H9 (cell line): ENCODE results near the gene FKTN. TPM values are rescaled to one million over a fixed set of nuclear protein-coding genes. Genes with fewer than 3 reads are reported as not detected.
"Not testable (repeated sequence)": the region's sequence is repeated elsewhere in the genome, so short reads cannot be mapped to it uniquely, and the experiment has no call there.

Source experiments
- DNase-seq: peaks from one replicate; pipeline ENCODE4 v3.0.0-alpha.2; 2017
- H2AFZ ChIP-seq: one replicate; pipeline ENCODE4 v1.6.1; 2013; ENCODE audit warnings: mild to moderate bottlenecking, low read length, control low read depth, moderate library complexity
- H2AK5ac ChIP-seq: 2 replicates; pipeline ENCODE4 v1.6.1; 2013; ENCODE audit warnings: low read length, control low read depth, mixed read lengths; ENCODE audit not compliant: insufficient read length
- H2BK120ac ChIP-seq: one replicate; pipeline ENCODE4 v1.6.1; 2013; ENCODE audit warnings: low read depth, mild to moderate bottlenecking, low read length, control low read depth, inconsistent platforms; ENCODE audit not compliant: poor library complexity, severe bottlenecking
- H2BK12ac ChIP-seq: 2 replicates; pipeline ENCODE4 v1.6.1; 2013; ENCODE audit warnings: low read length, control low read depth, mixed read lengths, low read depth; ENCODE audit not compliant: insufficient read length
- H2BK15ac ChIP-seq: 2 replicates; pipeline ENCODE4 v1.6.1; 2013; ENCODE audit warnings: low read depth, low read length, control low read depth
- H2BK20ac ChIP-seq: one replicate; pipeline ENCODE4 v1.6.1; 2013; ENCODE audit warnings: low read depth, mild to moderate bottlenecking, low read length, control low read depth, inconsistent platforms; ENCODE audit not compliant: poor library complexity, severe bottlenecking
- H2BK5ac ChIP-seq: 2 replicates; pipeline ENCODE4 v1.6.1; 2013; ENCODE audit warnings: low read length, control low read depth, mixed read lengths; ENCODE audit not compliant: insufficient read length
- H3K14ac ChIP-seq: 2 replicates; pipeline ENCODE4 v1.6.1; 2013; ENCODE audit warnings: low read length, control low read depth; ENCODE audit not compliant: insufficient read depth
- H3K18ac ChIP-seq: 2 replicates; pipeline ENCODE4 v1.6.1; 2013; ENCODE audit warnings: low read depth, mild to moderate bottlenecking, mixed read lengths, low read length, control low read depth; ENCODE audit not compliant: insufficient read length
- H3K23ac ChIP-seq: 2 replicates; pipeline ENCODE4 v1.6.1; 2013; ENCODE audit warnings: low read length, control low read depth, mixed read lengths, low read depth; ENCODE audit not compliant: insufficient read length
- H3K23me2 ChIP-seq: 2 replicates; pipeline ENCODE4 v1.6.1; 2013; ENCODE audit warnings: low read depth, mild to moderate bottlenecking, mixed read lengths, low read length, control low read depth; ENCODE audit not compliant: insufficient read length, poor library complexity, severe bottlenecking
- H3K27ac ChIP-seq: 2 replicates; pipeline ENCODE4 v1.5.1; 2013; ENCODE audit warnings: low read length, control low read depth, mixed read lengths, low read depth; ENCODE audit not compliant: insufficient read length
- H3K27me3 ChIP-seq: 2 replicates; pipeline ENCODE4 v1.6.1; 2013; ENCODE audit warnings: low read length, control low read depth, inconsistent platforms; ENCODE audit not compliant: insufficient read depth
- H3K4ac ChIP-seq: 2 replicates; pipeline ENCODE4 v1.6.1; 2013; ENCODE audit warnings: low read depth, mild to moderate bottlenecking, control low read depth, inconsistent platforms, low read length, moderate library complexity
- H3K4me1 ChIP-seq: 2 replicates; pipeline ENCODE4 v1.6.1; 2013; ENCODE audit warnings: low read length, control low read depth, inconsistent platforms; ENCODE audit not compliant: insufficient read depth
- H3K4me2 ChIP-seq: 2 replicates; pipeline ENCODE4 v1.6.1; 2013; ENCODE audit warnings: low read length, control low read depth, mixed read lengths; ENCODE audit not compliant: insufficient read length, insufficient read depth
- H3K56ac ChIP-seq: 2 replicates; pipeline ENCODE4 v1.6.1; 2013; ENCODE audit warnings: low read depth, mild to moderate bottlenecking, mixed read lengths, low read length, control low read depth; ENCODE audit not compliant: insufficient read length
- H3K79me1 ChIP-seq: 2 replicates; pipeline ENCODE4 v1.6.1; 2013; ENCODE audit warnings: low read depth, mild to moderate bottlenecking, moderate library complexity, low read length, control low read depth, inconsistent platforms; ENCODE audit not compliant: insufficient read depth, poor library complexity, severe bottlenecking
- H3K79me2 ChIP-seq: 2 replicates; pipeline ENCODE4 v1.6.1; 2013; ENCODE audit warnings: low read length, control low read depth, inconsistent platforms; ENCODE audit not compliant: insufficient read depth
- H3K9ac ChIP-seq: 2 replicates; pipeline ENCODE4 v1.6.1; 2013; ENCODE audit warnings: low read length, control low read depth, mixed read lengths; ENCODE audit not compliant: insufficient read length; ENCODE audit errors: extremely low read depth
- H3K9me3 ChIP-seq: one replicate; pipeline ENCODE4 v1.6.1; 2013; ENCODE audit warnings: low read depth, low read length, inconsistent platforms; ENCODE audit not compliant: control insufficient read depth
- H3T11ph ChIP-seq: one replicate; pipeline ENCODE4 v1.6.1; 2013; ENCODE audit warnings: mild to moderate bottlenecking, low read length, control low read depth, inconsistent platforms
- H4K20me1 ChIP-seq: one replicate; pipeline ENCODE4 v1.6.1; 2013; ENCODE audit not compliant: control insufficient read depth, insufficient read length, insufficient read depth
- H4K5ac ChIP-seq: 2 replicates; pipeline ENCODE4 v1.6.1; 2013; ENCODE audit warnings: low read depth, mild to moderate bottlenecking, mixed read lengths, low read length, control low read depth; ENCODE audit not compliant: insufficient read length
- H4K8ac ChIP-seq: replicated peaks from 2 replicates; pipeline ENCODE4 v1.6.1; 2013; ENCODE audit warnings: low read length, control low read depth, mixed read lengths, low read depth; ENCODE audit not compliant: insufficient read length
- H4K91ac ChIP-seq: 2 replicates; pipeline ENCODE4 v1.6.1; 2013; ENCODE audit warnings: low read depth, mild to moderate bottlenecking, moderate library complexity, mixed read lengths, low read length, control low read depth; ENCODE audit not compliant: insufficient read length
- H3K27ac Mint-ChIP-seq, 3 experiments: 2 replicates in 2 of 3; 3 replicates in 1 of 3; pipeline ENCODE4 v1.8.0; 2020 to 2021; ENCODE audit warnings: mixed read lengths in 3 of 3, mild to moderate bottlenecking in 1 of 3, moderate library complexity in 1 of 3
- H3K27me3 Mint-ChIP-seq: 2 replicates; pipeline ENCODE4 v1.8.0; 2021; ENCODE audit warnings: low read depth, mild to moderate bottlenecking, moderate library complexity, mixed read lengths
- H3K36me3 Mint-ChIP-seq, 3 experiments: 2 replicates in 2 of 3; 3 replicates in 1 of 3; pipeline ENCODE4 v1.8.0; 2020 to 2021; ENCODE audit warnings: low read depth in 3 of 3, mixed read lengths in 3 of 3; ENCODE audit not compliant: insufficient read depth in 1 of 3
- H3K4me1 Mint-ChIP-seq, 2 experiments: 2 replicates each; pipeline ENCODE4 v1.8.0; 2020; ENCODE audit warnings: mixed read lengths in 2 of 2
- H3K4me3 Mint-ChIP-seq, 2 experiments: 2 replicates in 1 of 2; 3 replicates in 1 of 2; pipeline ENCODE4 v1.8.0; 2020 to 2021; ENCODE audit warnings: mild to moderate bottlenecking in 2 of 2, mixed read lengths in 2 of 2, moderate library complexity in 1 of 2
- H3K9me3 Mint-ChIP-seq, 2 experiments: 2 replicates in 1 of 2; 3 replicates in 1 of 2; pipeline ENCODE4 v1.8.0; 2020; ENCODE audit warnings: mild to moderate bottlenecking in 2 of 2, mixed read lengths in 2 of 2, moderate library complexity in 1 of 2
- WGBS: extraction: QIAGEN DNeasy Blood & Tissue Kit; methylation state at CpG from one replicate; pipeline ENCODE4 v1.1.7; 2013; ENCODE audit warnings: missing lambda C conversion rate, low lambda C conversion rate, mixed read lengths; ENCODE audit not compliant: insufficient read length; ENCODE audit errors: extremely low coverage; 5-methylcytosine and 5-hydroxymethylcytosine counted together
- total RNA-seq: library from RNA; stranded (reverse); gene quantifications from 2 replicates; pipeline ENCODE4 v1.2.1, GENCODE V29; 2021

FKTN gene
- total RNA-seq, 1 experiment from 2014 or later = 14.3 TPM

DNA sequence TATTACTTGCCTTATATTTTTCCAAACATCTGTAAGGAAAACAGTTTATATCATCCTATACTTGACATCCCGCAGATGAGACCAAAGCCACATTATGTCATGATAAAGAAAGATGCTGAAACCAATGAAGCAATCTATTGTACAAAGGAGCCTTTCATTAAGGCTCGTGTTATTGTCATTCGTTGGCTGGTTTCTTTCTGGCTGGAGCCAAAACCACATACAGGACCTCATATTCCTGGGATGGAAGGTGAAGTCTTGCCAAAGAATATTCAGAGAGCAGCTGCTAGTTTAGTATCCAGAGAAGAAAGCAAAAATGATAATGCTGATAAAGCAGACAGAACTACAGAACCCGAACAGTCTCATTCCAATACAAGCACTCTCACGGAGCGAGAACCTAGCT, 36.9 kb upstream of the FKTN start:
- DNase-seq, H3K23me2 ChIP-seq, H2BK20ac ChIP-seq, H2BK12ac ChIP-seq, H3K9ac ChIP-seq, H2BK120ac ChIP-seq, H3K4me1 Mint-ChIP-seq, H4K8ac ChIP-seq, H3K27me3 ChIP-seq, H4K91ac ChIP-seq, H2BK5ac ChIP-seq, H3K14ac ChIP-seq, H3K23ac ChIP-seq, H3T11ph ChIP-seq, H3K27me3 Mint-ChIP-seq, H3K4ac ChIP-seq, H3K27ac ChIP-seq, H3K9me3 ChIP-seq, H2AK5ac ChIP-seq, H3K56ac ChIP-seq, H3K4me1 ChIP-seq, H2AFZ ChIP-seq, H4K20me1 ChIP-seq, H3K79me1 ChIP-seq, H3K9me3 Mint-ChIP-seq, H4K5ac ChIP-seq, H3K79me2 ChIP-seq, H3K18ac ChIP-seq, H3K4me2 ChIP-seq, H2BK15ac ChIP-seq, H3K27ac Mint-ChIP-seq, H3K4me3 Mint-ChIP-seq: not testable (repeated sequence)
- H3K36me3 Mint-ChIP-seq = peaks cover 26 to 44% (median 38%) of the 10 kb centered on the region in 3 experiments
- WGBS = no CpG with 5 or more reads among the region's 6 CpGs

DNA sequence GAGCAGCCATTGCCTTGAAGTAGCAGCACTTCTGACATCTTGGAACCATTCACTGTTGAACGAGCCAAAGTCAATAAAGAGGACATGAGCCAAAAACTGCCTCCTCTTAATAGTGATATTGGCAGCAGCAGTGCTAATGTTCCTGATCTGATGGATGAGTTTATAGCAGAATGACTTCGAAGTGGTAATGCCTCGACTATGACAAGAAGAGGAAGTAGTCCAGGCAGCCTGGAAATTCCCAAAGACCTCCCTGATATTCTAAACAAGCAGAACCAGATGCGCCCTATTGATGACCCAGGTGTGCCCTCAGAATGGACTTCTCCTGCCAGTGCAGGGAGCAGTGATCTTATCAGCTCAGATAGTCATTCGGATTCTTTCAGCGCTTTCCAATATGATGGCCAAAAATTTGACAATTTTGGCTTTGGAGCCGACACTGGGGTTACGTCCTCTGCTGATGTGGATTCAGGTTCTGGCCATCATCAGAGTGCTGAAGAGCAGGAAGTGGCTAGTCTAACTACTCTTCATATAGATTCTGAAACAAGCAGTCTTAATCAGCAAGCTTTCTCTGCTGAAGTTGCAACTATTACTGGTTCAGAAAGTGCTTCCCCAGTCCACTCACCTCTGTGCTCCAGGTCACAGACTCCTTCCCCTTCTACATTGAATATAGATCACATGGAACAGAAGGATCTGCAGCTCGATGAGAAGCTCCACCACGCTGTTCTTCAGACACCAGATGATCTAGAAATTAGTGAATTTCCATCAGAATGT, 35.1 kb upstream of the FKTN start:
- H4K91ac ChIP-seq, H2AK5ac ChIP-seq, H3T11ph ChIP-seq, H3K14ac ChIP-seq, H3K27ac ChIP-seq, H3K9me3 Mint-ChIP-seq, H3K79me2 ChIP-seq, H3K4me1 ChIP-seq, H3K23ac ChIP-seq, H3K18ac ChIP-seq, H3K79me1 ChIP-seq, H3K27ac Mint-ChIP-seq, H3K4me3 Mint-ChIP-seq, H4K8ac ChIP-seq, H2BK12ac ChIP-seq, H2BK5ac ChIP-seq, H3K9ac ChIP-seq, H3K9me3 ChIP-seq, H2BK20ac ChIP-seq, H3K4me2 ChIP-seq, H4K20me1 ChIP-seq, DNase-seq, H3K4ac ChIP-seq, H3K27me3 Mint-ChIP-seq, H2BK15ac ChIP-seq, H3K56ac ChIP-seq, H3K27me3 ChIP-seq, H2BK120ac ChIP-seq, H3K23me2 ChIP-seq, H2AFZ ChIP-seq, H4K5ac ChIP-seq, H3K4me1 Mint-ChIP-seq: not testable (repeated sequence)
- peaks cover 21 to 36% (median 33%) of the 10 kb centered on the region in 3 experiments for H3K36me3 Mint-ChIP-seq
- no CpG with 5 or more reads among the region's 10 CpGs for WGBS
